GM20000 (cell line): ENCODE data around the gene TENM3.

Experiments
- DNase-seq: peaks from one replicate; pipeline ENCODE4 v3.0.0; 2012; ENCODE audit warnings: low spot score
- CTCF ChIP-seq: IDR thresholded peaks from 2 replicates; pipeline ENCODE4 v1.5.1; 2012; ENCODE audit warnings: mild to moderate bottlenecking, control low read depth; ENCODE audit errors: extremely low read depth, missing control alignments

Gene TENM3

GRCh38 chr4:182788201-182788600 is 545.0 kb downstream of the TENM3 start:
- TF ChIP-seq CTCF = no peak
- no peak for DNase-seq

- DNase-seq = no peak
- TF ChIP-seq CTCF = no peak
These were observed 546.3 kb downstream of the TENM3 start for GRCh38 chr4:182789529-182789928.

GRCh38 chr4:182795446-182796238 is 552.4 kb downstream of the TENM3 start:
- no peak for DNase-seq
- no peak for TF ChIP-seq CTCF

GRCh38 chr4:182799515-182800215 is 556.5 kb downstream of the TENM3 start:
- no peak for TF ChIP-seq CTCF
- no peak for DNase-seq

GRCh38 chr4:182800216-182800515 is 557.0 kb downstream of the TENM3 start:
- no peak for TF ChIP-seq CTCF
- DNase-seq = no peak

GRCh38 chr4:182801636-182802035 is 558.4 kb downstream of the TENM3 start:
- no peak for DNase-seq
- TF ChIP-seq CTCF = no peak

GRCh38 chr4:182802621-182803020 is 559.4 kb downstream of the TENM3 start:
- DNase-seq = no peak
- TF ChIP-seq CTCF = no peak
